NCI-H526 (cell line): ENCODE results near the gene ADGRD2.

Source experiments
- DNase-seq, 2 experiments: peaks; one replicate each; lab custom pipeline; 2025; lab: John Stamatoyannopoulos, UW

Gene ADGRD2

DNA sequence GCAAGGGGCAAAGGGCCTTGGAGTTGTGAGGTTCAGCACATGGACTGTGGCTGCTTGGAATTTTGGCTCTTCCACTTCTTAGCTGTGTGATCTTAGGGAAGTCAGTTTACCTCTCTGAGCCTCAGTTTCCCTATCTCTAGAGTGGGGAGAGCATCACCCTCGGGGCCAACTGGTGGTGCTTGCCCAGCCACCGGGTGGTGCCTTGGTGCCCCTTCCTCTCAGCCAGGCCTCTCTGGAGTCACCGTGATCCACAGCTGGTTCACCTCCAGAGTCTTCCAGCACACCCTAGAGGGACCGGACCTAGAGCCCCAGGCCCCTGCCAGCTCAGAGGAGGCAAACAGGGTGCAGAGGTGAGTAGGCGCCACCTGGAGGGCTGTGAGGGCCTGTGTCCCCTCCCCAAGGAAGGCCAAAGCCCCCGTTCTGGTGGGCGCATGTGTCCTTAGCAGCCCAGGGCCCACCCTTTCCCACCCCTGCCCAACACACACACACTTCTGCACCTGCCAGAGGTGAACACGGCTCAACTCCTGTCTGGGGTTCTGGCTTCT lies 7.7 kb downstream of the ADGRD2 start:
- DNase-seq: no peak

DNA sequence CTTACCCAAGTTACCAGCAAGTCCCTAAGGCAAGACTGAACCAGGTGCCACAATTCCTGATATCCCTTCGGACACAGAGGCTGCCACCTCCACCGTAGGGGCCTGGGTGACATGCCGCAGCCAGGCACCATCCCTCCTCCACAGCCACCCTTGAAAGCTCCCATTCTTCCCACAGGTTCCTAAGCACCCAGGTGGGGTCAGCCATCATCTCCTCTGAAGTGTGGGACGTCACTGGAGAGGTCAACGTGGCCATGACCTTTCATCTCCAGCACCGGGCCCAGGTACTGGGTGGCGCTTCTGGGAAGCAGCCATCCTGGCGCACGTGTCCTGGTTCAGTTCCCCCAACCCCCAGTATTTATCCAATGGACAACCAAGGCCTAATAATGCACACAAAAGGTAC lies 8.2 kb downstream of the ADGRD2 start:
- DNase-seq: no peak

GRCh38 chr9:124462739-124463138 lies 12.5 kb downstream of the ADGRD2 start:
- no peak for DNase-seq

DNA sequence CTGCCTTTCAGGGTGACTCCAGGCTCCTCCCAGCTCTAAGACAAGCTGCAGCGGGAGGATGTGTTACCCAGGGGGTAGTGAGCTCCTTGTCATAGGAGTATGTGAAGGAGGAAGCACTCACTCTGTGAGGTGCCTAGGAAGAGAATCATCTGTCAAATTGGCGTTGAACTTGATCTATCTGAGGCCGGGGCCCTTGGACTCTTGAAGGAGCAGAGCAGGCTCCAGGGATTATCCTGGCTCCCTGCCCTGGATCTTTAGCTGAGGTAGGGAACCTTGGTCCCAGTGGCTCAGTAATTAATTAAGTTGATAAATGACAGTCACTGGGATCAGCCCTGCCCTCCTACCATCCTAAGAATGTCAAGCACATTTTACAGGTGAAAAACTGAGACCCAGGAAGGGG lies 15.5 kb downstream of the ADGRD2 start:
- no peak for DNase-seq

GRCh38 chr9:124467410-124468060 lies 17.3 kb downstream of the ADGRD2 start:
- DNase-seq: no peak

- no peak for DNase-seq
These were observed 17.9 kb downstream of the ADGRD2 start for GRCh38 chr9:124468061-124468740.

GRCh38 chr9:124469011-124469832 lies 19.0 kb downstream of the ADGRD2 start:
- DNase-seq: no peak

DNA sequence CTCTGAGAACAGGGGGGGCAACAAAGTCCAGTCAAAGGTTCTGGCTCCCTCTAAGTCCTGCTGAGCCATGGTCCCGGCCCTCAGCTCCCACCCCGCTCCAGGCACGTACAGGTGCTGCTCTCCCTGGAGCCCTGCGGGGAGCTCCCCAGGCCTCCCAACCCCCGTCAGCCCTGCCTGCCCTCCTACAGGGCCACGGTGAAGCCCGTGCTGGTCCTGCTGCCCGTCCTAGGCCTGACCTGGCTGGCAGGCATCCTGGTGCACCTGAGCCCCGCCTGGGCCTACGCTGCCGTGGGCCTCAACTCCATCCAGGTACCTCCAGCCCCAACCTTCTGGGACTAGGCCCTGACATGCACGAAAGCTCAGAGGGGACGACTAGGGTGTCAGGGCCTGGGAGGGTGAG lies 20.1 kb downstream of the ADGRD2 start:
- DNase-seq: no peak

- DNase-seq: no peak
These were observed 20.5 kb downstream of the ADGRD2 start for GRCh38 chr9:124470726-124471125.

DNA sequence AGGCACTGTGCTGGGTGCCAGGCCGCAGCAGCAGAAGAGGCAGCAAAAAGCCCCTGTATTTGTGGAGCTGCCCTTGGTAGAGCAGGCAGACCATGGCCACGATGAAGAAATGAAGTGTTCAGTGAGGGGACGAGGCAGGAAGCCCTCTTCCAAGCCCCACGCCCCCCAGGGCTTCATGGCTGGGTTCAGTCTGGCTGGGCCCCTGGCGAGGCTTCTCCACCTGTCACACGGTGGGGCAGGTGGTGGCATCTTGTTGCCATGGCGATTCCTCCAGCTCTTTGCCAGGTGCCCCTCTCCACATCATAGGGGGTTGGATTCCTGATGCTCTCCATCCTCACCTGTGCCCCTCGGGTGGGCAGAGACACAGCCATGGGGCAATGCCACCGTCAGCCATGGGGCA lies 21.5 kb downstream of the ADGRD2 start:
- DNase-seq: no peak

- no peak for DNase-seq
These were observed 22.5 kb downstream of the ADGRD2 start for GRCh38 chr9:124472770-124473169.

- no peak for DNase-seq
These were observed 23.1 kb downstream of the ADGRD2 start for GRCh38 chr9:124473310-124473709.

GRCh38 chr9:124474151-124474550 lies 23.9 kb downstream of the ADGRD2 start:
- DNase-seq: no peak

- no peak for DNase-seq
These were observed 25.1 kb downstream of the ADGRD2 start for GRCh38 chr9:124475158-124475867.

DNA sequence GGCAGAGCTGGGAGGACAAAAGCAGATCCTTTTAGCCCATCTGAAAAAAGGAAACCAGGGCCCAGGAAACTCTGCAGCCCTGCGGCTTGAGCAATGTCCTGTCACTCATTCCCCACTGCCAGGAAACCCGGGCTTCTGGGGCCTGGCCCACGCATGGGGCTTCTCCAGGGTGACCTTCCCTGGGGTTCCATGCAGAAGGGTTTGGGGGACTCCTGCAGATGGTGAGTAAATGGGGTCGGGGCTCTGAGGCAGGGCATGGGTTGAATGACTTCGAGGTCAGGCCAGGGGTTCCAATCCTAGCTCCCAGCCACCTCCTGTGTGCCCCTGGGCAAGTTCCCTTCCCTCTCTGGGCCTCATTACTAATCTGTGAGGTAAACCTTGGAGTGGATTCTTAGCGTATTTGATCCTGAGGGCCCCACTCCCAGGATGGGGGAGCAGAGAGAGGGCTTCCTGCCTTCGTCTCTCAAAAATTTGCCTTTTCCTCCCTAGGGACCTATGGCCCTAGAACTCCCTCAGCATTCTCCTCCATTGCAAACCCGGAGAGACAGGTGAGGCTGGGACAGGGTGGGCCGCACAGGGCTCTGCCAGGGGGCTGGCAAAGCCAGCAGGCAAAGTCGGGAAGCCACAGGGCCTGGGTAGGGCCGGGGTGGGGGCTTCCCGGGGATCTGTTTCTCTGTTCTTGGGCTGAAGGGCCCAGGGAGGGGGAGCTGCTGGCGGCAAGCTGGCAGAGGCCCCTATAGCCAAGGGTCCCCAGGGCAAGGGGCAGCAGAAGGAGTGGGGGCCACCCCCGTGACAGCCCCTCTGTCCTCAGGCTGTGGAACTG lies 25.8 kb downstream of the ADGRD2 start:
- DNase-seq: peak in 1 of 2 experiments; percentile 63

GRCh38 chr9:124477211-124477647 lies 27.0 kb downstream of the ADGRD2 start:
- DNase-seq: peak in 1 of 2 experiments; percentile 38

GRCh38 chr9:124477648-124478285 lies 27.5 kb downstream of the ADGRD2 start:
- DNase-seq: peak in 1 of 2 experiments; percentile 71

DNA sequence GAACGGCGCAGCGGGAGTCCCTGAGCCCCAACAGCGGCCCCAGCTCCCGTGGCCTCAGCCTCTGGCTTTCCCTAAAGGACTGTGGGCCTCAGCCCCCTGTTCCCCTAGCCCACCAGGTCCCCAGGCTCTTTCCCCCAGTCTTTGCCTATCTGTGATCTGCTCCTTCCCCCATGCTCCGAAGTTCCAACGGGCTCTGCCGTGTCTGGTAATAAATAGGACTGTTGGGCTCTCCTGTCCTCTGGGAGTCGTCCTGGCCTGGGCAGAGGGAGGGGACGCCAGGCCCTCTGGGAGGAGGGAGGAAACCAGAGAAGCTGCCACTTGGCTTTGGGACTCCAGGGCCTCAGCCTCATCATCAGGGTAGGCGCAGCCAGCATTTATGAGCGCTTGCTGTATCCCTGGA lies 28.1 kb downstream of the ADGRD2 start:
- DNase-seq: peak in 1 of 2 experiments; percentile 61

GRCh38 chr9:124479371-124479770 lies 29.1 kb downstream of the ADGRD2 start:
- DNase-seq: no peak

DNA sequence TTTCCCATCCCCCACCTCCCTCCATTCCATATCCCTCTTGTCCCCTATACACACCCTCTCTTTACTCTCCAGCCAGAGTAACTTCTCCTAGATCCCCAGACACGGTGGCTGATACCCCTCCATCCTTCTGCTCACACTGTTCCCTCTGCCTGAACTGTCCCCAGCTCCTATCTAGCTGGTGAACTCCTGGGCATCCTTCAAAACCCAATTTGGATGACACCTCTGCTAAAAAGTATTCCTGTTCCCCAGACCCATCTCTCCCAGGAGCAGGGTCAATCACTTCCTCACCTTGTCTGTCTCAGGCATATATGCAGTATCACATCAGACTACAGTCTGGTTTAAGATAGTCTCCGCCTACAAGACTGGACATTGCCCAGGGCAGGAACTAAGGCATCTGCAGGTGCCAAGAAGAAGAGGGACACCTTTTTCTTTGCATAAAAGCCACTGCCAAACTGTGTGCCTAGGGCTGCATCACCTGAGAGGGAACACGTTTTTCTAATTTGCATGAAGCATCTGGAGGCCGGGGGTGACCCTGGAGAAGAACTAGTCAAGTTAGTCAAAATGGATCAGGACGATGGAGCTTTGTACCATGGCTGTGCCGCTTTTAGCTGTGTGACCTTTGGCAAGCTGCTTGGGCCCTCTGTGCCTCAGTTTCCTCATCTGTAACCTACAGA lies 29.8 kb downstream of the ADGRD2 start:
- DNase-seq: peak; percentile 26 to 59
